Activated naive CD8-positive, alpha-beta T cell treated with anti-CD3 and anti-CD28 coated beads, Interleukin-2, amount 50 U/mL, for 16 hours (primary cell): Measurements from ENCODE around the gene ARMC8.

Source experiments
- DNase-seq: peaks from one replicate; pipeline ENCODE4 v3.0.0-alpha.2; 2020; ENCODE audit warnings: low read depth, low spot score

ARMC8 gene

GRCh38 chr3:138197524-138197923, 10.4 kb downstream of the ARMC8 start:
- DNase-seq: no peak

GRCh38 chr3:138199851-138200250, 12.8 kb downstream of the ARMC8 start:
- DNase-seq: no peak

- no peak for DNase-seq
These were observed 13.3 kb downstream of the ARMC8 start for GRCh38 chr3:138200424-138200823.

GRCh38 chr3:138202945-138203701, 16.0 kb downstream of the ARMC8 start:
- DNase-seq: no peak

GRCh38 chr3:138203938-138204337, 16.8 kb downstream of the ARMC8 start:
- DNase-seq: no peak

- DNase-seq: no peak
These were observed 18.4 kb downstream of the ARMC8 start for GRCh38 chr3:138205527-138205926.

- DNase-seq: no peak
These were observed 19.1 kb downstream of the ARMC8 start for GRCh38 chr3:138206196-138206595.

GRCh38 chr3:138210528-138210927, 23.4 kb downstream of the ARMC8 start:
- no peak for DNase-seq

GRCh38 chr3:138213398-138214085, 26.4 kb downstream of the ARMC8 start:
- no peak for DNase-seq

GRCh38 chr3:138219255-138219654, 32.2 kb downstream of the ARMC8 start:
- no peak for DNase-seq

- DNase-seq: no peak
These were observed 33.1 kb downstream of the ARMC8 start for GRCh38 chr3:138220242-138220641.

- no peak for DNase-seq
These were observed 33.7 kb downstream of the ARMC8 start for GRCh38 chr3:138220788-138221187.

GRCh38 chr3:138222131-138222941, 35.2 kb downstream of the ARMC8 start:
- no peak for DNase-seq

GRCh38 chr3:138222942-138223287, 35.8 kb downstream of the ARMC8 start:
- no peak for DNase-seq

- DNase-seq: no peak
These were observed 40.5 kb downstream of the ARMC8 start for GRCh38 chr3:138227650-138228049.

GRCh38 chr3:138230525-138230924, 43.4 kb downstream of the ARMC8 start:
- no peak for DNase-seq

GRCh38 chr3:138232705-138233364, 45.7 kb downstream of the ARMC8 start:
- DNase-seq: no peak

- no peak for DNase-seq
These were observed 47.5 kb downstream of the ARMC8 start for GRCh38 chr3:138234401-138235179.

- no peak for DNase-seq
These were observed 51.6 kb downstream of the ARMC8 start for GRCh38 chr3:138238711-138239110.

- no peak for DNase-seq
These were observed 54.0 kb downstream of the ARMC8 start for GRCh38 chr3:138241061-138241460.

GRCh38 chr3:138241676-138242075, 54.6 kb downstream of the ARMC8 start:
- no peak for DNase-seq
